ENCODE measurements around the gene HIPK3.
"Not testable (repeated sequence)": the region's sequence is repeated elsewhere in the genome, so short reads cannot be mapped to it uniquely, and the experiment has no call there.

HIPK3 gene

GRCh38 chr11:33257160-33257896, at the start of gene HIPK3:
Gene HIPK3, plus strand, starts transcription at chr11:33257381.
- peak; percentile 96 for DNase-seq (ENCODE audit: low spot score)

DNA sequence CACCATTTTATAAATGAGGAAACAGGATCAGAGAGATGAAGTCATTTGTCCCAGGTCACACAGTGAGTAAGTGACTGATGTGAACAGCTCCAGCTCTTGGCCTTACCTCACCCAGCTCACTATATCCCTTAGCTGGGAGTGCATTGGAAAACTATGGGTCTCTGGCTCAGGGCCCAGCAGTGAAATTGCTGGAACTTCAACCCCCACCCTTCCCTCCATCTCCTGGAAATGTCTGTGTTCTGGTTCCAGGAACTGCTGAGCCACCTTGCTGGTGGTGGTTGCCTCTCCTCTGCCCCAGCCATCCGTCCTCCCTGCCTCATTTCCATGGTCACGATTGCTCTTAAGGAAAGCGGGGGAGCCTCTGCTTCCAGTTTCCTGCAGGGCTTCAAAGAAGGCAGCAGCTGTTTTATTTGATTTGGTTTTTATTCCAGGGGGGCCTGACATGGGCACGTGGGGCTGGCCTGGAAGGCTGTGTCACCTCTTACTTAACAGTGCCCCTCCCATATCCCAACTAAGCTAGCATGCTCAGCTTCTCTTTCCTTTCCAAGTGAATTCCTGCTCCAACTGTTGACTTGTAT, 49.7 kb upstream of the HIPK3 start:
- peak; percentile 19 for DNase-seq (ENCODE audit: low spot score)

GRCh38 chr11:33208150-33208549, 49.0 kb upstream of the HIPK3 start:
- no peak for DNase-seq (ENCODE audit: low spot score)

DNA sequence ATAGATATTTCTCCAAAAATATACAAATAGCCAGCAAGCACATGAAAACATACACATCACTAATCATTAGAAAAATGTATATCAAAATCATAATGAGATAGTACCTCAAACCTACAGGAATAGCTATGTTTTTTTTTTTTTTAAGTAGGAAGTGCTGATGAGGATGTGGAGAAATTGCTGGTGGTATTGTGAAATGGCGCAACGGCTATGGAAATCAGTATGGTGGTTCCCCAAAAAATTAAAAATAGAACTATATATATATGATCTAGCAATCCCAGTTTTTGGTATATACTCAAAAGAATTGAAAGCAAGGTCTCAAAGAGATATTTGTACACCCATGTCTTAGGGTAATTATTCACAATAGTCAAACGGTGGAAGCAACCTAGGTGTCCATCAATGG, 46.0 kb upstream of the HIPK3 start:
- no peak for DNase-seq (ENCODE audit: low spot score)

- no peak for DNase-seq (ENCODE audit: low spot score)
Observed at GRCh38 chr11:33211580-33211979, 45.6 kb upstream of the HIPK3 start.

- peak; percentile 32 for DNase-seq (ENCODE audit: low spot score)
Observed at GRCh38 chr11:33214187-33214586, 43.0 kb upstream of the HIPK3 start.

GRCh38 chr11:33214767-33215166, 42.4 kb upstream of the HIPK3 start:
- no peak for DNase-seq (ENCODE audit: low spot score)

DNA sequence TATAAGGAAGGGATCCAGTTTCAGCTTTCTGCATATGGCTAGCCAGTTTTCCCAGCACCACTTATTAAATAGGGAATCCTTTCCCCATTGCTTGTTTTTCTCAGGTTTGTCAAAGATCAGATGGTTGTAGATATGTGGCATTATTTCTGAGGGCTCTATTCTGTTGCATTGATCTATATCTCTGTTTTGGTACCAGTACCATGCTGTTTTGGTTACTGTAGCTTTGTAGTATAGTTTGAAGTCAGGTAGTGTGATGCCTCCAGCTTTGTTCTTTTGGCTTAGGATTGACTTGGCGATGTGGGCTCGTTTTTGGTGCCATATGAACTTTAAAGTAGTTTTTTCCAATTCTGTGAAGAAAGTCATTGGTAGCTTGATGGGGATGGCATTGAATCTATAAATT, 40.5 kb upstream of the HIPK3 start:
- DNase-seq (ENCODE audit: low spot score), result not testable (repeated sequence)

- DNase-seq (ENCODE audit: low spot score), result no peak
Observed at GRCh38 chr11:33222052-33222750, 35.0 kb upstream of the HIPK3 start.

DNA sequence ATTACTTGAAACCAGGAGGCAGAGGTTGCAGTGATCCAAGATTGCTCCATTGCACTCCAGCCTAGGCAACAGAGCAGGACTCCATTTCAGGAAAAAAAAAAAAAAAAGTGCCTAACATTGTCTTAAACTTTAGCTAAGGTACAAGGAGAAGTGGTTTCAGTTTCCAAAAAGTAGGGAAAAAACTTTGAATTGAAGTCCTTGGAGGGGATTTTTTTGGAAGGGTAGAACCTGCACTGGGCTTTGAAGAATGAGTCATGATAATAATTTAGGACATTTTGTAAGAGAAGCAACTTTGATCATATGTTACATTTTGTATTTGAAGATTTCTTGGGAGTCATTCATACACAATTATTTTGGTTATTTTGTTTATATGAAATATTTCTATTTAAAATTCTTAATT, 31.8 kb upstream of the HIPK3 start:
- no peak for DNase-seq (ENCODE audit: low spot score)

GRCh38 chr11:33227578-33228261, 29.5 kb upstream of the HIPK3 start:
- DNase-seq (ENCODE audit: low spot score), result peak; percentile 28

DNA sequence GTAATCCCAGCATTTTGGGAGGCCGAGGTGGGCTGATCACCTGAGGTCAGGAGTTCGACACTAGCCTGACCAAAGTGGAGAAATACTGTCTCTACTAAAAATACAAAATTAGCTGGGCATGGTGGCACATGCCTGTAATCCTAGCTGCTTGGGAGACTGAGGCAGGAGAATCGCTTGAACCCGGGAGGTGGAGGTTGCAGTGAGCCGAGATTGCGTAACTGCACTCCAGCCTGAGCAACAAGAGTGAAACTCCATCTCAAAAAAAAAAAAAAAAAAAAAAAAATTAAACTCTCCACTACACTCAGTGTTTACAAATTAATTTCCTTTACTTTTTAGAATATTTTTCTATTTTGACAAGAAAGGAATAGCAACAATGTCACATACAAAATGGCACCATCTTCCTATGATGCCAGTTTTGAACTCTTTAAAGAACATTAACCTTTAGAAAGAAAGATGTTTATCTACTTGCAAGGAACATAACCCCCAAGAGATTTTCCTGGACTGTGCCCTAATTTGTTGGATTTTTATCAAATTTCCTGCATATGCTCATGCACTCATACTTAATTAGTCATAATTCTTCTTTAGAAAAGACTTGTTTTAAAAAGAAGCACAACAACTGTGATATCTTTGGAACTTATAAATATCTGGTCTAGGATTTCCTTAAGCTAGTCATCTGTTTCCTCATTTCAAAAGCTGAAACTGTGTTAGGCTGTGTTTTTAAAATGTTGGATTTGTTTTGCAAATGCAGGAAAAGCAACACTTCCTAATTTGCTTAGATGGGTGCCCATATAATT, 22.6 kb upstream of the HIPK3 start:
- no peak for DNase-seq (ENCODE audit: low spot score)

GRCh38 chr11:33237039-33237597, 20.1 kb upstream of the HIPK3 start:
- no peak for DNase-seq (ENCODE audit: low spot score)

- DNase-seq (ENCODE audit: low spot score), result no peak
Observed at GRCh38 chr11:33242575-33242974, 14.6 kb upstream of the HIPK3 start.

DNA sequence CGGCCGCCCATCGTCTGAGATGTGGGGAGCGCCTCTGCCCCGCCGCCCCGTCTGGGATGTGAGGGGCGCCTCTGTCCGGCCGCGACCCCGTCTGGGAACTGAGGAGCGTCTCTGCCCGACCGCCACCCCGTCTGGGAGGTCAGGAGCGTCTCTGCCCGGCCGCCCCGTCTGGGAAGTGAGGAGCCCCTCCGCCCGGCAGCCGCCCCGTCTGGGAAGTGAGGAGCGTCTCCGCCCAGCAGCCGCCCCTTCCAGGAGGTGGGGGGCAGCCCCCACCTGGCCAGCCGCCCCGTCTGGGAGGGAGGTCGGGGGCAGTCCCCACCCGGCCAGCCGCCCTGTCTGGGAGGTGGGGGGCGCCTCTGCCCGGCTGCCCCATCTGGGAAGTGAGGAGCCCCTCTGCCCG, 13.5 kb upstream of the HIPK3 start:
- not testable (repeated sequence) for DNase-seq (ENCODE audit: low spot score)

- DNase-seq (ENCODE audit: low spot score), result peak; percentile 73
Observed at GRCh38 chr11:33248416-33248971, 8.7 kb upstream of the HIPK3 start.

DNA sequence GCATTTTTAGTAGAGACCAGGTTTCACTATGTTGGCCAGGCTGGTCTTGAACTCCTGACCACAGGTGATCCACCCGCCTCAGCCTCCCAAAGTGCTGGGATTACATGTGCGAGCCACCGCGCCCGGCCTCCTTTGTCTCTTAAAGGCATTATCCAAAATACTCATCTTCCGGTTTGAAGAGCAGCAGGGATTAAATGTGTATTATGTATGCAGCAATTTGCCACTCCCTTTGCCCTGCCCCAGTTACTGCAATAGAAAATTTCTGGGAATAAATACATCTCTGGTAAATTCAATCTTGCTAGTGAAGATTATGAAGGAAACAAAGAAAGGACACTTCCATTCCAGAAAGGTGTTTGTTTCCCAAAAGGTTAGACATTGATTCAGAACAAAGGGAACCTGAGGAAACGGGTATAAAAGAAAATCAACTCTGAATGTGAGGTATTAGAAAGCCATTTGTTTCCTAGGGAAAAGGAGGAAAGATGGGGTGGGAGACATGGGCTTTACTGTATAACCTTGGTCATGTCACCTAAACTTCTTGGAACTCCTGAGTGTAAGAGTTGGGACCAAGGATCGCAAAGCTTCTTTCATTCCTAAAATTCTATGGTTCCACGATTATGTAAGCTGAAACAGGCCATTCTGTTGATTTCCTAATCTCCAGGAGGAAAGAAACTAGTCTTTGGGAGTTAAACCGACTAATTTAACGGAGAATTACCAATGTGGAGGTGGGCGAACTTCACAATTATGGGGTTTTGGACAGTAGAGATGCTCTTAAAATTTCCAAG, 959 bp upstream of the HIPK3 start:
- DNase-seq (ENCODE audit: low spot score), result peak; percentile 14

DNA sequence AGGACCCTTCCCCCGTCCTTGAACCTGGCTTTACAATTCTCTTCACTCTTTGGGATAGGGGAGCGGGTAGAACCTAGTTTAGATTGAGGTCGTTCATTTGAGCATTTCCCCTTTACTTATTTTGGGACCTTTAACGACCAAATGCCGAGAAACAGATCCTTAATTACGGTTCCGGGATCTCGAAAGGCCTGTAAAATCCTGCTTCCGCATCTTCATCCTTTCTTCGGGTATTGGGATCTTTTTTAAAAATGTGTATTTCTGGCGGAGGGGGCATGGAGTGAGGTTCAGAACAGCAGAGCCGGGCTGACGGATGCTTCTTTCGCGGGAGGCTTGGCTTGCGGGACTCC, 395 bp upstream of the HIPK3 start:
- DNase-seq (ENCODE audit: low spot score), result no peak

DNA sequence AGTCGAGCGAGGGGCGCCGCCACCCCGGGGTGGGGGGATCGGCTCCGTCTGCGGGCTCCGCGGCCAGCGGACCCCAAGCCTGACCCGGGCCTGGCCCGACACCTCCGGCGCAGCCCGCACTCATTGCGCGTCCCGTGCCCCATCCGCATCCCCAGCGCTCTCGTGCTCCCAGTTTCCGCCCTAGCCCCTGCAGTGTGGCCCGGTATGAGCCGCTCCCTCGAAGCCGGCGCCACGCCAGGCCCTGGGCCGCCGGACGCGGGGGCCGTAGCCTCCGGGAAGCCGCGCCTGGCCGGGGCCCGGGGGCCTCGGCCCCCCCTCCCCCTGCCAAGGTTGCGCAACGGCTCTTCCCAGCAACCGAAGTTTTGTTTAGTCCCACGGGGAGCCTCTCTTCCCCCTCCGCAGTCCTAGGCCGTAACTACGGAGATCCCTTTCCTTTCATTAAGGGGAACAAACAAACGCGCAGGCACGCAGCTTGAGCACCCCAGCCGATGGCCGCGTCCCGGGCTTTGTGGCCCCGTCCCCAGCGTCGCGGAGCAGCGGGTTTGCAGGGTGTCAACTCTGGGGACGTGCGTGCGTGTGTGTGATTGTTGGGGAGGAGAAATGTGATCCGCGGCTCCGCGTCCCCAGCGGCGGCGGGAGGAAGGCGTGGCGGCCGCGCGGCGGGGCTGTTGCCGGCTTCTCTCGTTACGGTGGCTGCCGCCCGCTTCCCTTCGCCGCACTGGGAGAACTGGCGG, 883 bp downstream of the HIPK3 start:
- peak; percentile 95 for DNase-seq (ENCODE audit: low spot score)

All from AG20443 (cell line).